Nephron (organoid): ENCODE measurements around the gene ARHGAP10.
A peak's percentile ranks its signal among the peaks of the same experiment; 100 is the strongest.

Experiments
- H3K27ac Mint-ChIP-seq, 3 experiments: 2 replicates each; pipeline ENCODE4 v1.8.0; 2020; ENCODE audit warnings: mixed read lengths in 3 of 3, mild to moderate bottlenecking in 2 of 3, moderate library complexity in 1 of 3
- H3K27me3 Mint-ChIP-seq: 2 replicates; pipeline ENCODE4 v1.8.0; 2021; ENCODE audit warnings: low read depth, mild to moderate bottlenecking, moderate library complexity, mixed read lengths
- H3K36me3 Mint-ChIP-seq: 2 replicates; pipeline ENCODE4 v1.8.0; 2020; ENCODE audit warnings: low read depth, mixed read lengths
- H3K4me1 Mint-ChIP-seq: 2 replicates; pipeline ENCODE4 v1.8.0; 2020; ENCODE audit warnings: mixed read lengths
- H3K4me3 Mint-ChIP-seq, 3 experiments: 2 replicates each; pipeline ENCODE4 v1.8.0; 2020; ENCODE audit warnings: mild to moderate bottlenecking in 3 of 3, mixed read lengths in 3 of 3, moderate library complexity in 2 of 3
- H3K9me3 Mint-ChIP-seq: 2 replicates; pipeline ENCODE4 v1.8.0; 2020; ENCODE audit warnings: mixed read lengths
- CTCF ChIP-seq, 3 experiments: fragments of 200-600 bp; sonication (generic); IDR thresholded peaks; one replicate each; pipeline ENCODE4 v1.5.0; 2021; ENCODE audit warnings: antibody characterized with exemption in 3 of 3; ENCODE audit not compliant: unreplicated experiment in 3 of 3

Gene ARHGAP10

GRCh38 chr4:147787204-147787603 lies 55.3 kb downstream of the ARHGAP10 start:
- H3K27me3 Mint-ChIP-seq: no peaks in the 10 kb centered on the region
- peaks cover 44% of the 10 kb centered on the region for H3K4me1 Mint-ChIP-seq
- no peaks in the 10 kb centered on the region for H3K36me3 Mint-ChIP-seq
- peak overlapping the region; percentile 24 to 69 (median 57) for H3K27ac Mint-ChIP-seq
- peak overlapping the region in 1 of 3 experiments; percentile 20 for H3K4me3 Mint-ChIP-seq
- H3K9me3 Mint-ChIP-seq: no peaks in the 10 kb centered on the region
- no peak for TF ChIP-seq CTCF (IDR thresholded peaks at IDR 0.05; ENCODE audit: unreplicated experiment in 3 of 3)

DNA sequence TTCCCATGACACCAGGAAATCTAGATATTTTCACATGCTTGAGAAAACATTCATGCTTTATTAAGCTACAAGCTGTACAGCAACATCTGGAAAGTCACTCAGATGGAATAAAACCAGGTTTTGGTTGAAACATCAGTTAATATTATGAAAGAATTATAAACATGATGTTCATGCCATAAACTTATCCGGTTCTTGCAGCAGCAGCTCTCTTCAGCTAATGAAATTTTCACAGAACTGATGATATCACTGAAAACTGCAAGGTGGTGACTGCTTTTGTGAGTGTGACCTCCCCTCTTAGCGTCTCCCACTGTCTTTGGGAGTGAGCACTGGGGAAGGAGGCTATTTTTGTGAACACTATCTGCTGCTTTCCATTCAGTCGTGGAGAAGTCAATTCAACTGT lies 56.9 kb downstream of the ARHGAP10 start:
- TF ChIP-seq CTCF (IDR thresholded peaks at IDR 0.05; ENCODE audit: unreplicated experiment in 3 of 3): no peak

GRCh38 chr4:147789596-147789995 lies 57.7 kb downstream of the ARHGAP10 start:
- H3K27ac Mint-ChIP-seq: no peak overlapping the region
- no peak overlapping the region for H3K4me3 Mint-ChIP-seq
- peaks cover 61% of the 10 kb centered on the region for H3K4me1 Mint-ChIP-seq

More for the DNA sequence above, 56.9 kb downstream of the ARHGAP10 start:
- Mint-ChIP-seq H3K4me3 (no peak overlapping the region), H3K4me1 (peaks cover 58% of the 10 kb centered on the region), H3K27me3 (no peaks in the 10 kb centered on the region), H3K36me3 (no peaks in the 10 kb centered on the region), H3K27ac (peak overlapping the region; percentile 15 to 57 (median 37)), H3K9me3 (no peaks in the 10 kb centered on the region)

GRCh38 chr4:147790412-147790811 lies 58.5 kb downstream of the ARHGAP10 start:
- H3K27ac Mint-ChIP-seq: no peak overlapping the region
- TF ChIP-seq CTCF (IDR thresholded peaks at IDR 0.05; ENCODE audit: unreplicated experiment in 3 of 3): no peak
- H3K27me3 Mint-ChIP-seq: no peaks in the 10 kb centered on the region
- H3K4me1 Mint-ChIP-seq: peaks cover 56% of the 10 kb centered on the region
- H3K36me3 Mint-ChIP-seq: no peaks in the 10 kb centered on the region
- no peak overlapping the region for H3K4me3 Mint-ChIP-seq
- no peaks in the 10 kb centered on the region for H3K9me3 Mint-ChIP-seq

More at GRCh38 chr4:147789596-147789995, 57.7 kb downstream of the ARHGAP10 start:
- H3K9me3 Mint-ChIP-seq: no peaks in the 10 kb centered on the region
- H3K36me3 Mint-ChIP-seq: no peaks in the 10 kb centered on the region
- no peaks in the 10 kb centered on the region for H3K27me3 Mint-ChIP-seq
- TF ChIP-seq CTCF (IDR thresholded peaks at IDR 0.05; ENCODE audit: unreplicated experiment in 3 of 3): no peak

GRCh38 chr4:147791341-147791740 lies 59.5 kb downstream of the ARHGAP10 start:
- H3K36me3 Mint-ChIP-seq: no peaks in the 10 kb centered on the region
- no peak overlapping the region for H3K4me3 Mint-ChIP-seq
- no peak overlapping the region for H3K27ac Mint-ChIP-seq
- H3K9me3 Mint-ChIP-seq: no peaks in the 10 kb centered on the region
- TF ChIP-seq CTCF (IDR thresholded peaks at IDR 0.05; ENCODE audit: unreplicated experiment in 3 of 3): no peak
- H3K27me3 Mint-ChIP-seq: no peaks in the 10 kb centered on the region
- peaks cover 47% of the 10 kb centered on the region for H3K4me1 Mint-ChIP-seq

DNA sequence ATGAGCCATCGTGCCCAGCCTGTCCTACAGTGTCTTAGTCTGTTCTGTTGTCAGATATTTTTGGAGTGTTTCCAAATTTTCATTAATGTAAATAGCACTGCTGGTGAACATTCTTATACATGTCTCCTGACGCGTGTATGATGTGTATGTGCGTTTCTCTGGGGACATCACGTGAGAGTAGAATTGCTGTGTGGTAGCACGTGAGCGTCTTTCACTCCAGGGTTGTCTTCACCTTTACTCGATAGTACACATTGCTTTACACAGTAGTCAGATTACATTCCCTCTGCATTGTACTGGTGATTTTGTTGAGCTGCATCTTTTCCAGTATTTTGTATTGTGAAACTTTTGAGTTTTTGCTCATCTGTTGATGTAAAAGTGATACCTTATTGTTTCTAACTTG lies 60.0 kb downstream of the ARHGAP10 start:
- Mint-ChIP-seq H3K27me3 (no peaks in the 10 kb centered on the region), H3K36me3 (no peaks in the 10 kb centered on the region), H3K4me3 (no peak overlapping the region), H3K9me3 (no peaks in the 10 kb centered on the region), H3K27ac (peak overlapping the region in 2 of 3 experiments; percentile 34 to 56), H3K4me1 (peaks cover 42% of the 10 kb centered on the region)
- TF ChIP-seq CTCF (IDR thresholded peaks at IDR 0.05; ENCODE audit: unreplicated experiment in 3 of 3): no peak
